Embryonic facial prominence (tissue), 1 donor: ENCODE data around the gene PSMC4.
A peak's percentile ranks its signal among the peaks of the same experiment; 100 is the strongest.
"Not testable (repeated sequence)": the region's sequence is repeated elsewhere in the genome, so short reads cannot be mapped to it uniquely, and the experiment has no call there.

ENCODE experiments used
- DNase-seq: peaks from one replicate; pipeline ENCODE4 v3.0.0-alpha.2; 2016; ENCODE audit errors: extremely low spot score

Gene PSMC4

GRCh38 chr19:39946532-39946931 is 24.4 kb upstream of the PSMC4 start:
- no peak for DNase-seq

DNA sequence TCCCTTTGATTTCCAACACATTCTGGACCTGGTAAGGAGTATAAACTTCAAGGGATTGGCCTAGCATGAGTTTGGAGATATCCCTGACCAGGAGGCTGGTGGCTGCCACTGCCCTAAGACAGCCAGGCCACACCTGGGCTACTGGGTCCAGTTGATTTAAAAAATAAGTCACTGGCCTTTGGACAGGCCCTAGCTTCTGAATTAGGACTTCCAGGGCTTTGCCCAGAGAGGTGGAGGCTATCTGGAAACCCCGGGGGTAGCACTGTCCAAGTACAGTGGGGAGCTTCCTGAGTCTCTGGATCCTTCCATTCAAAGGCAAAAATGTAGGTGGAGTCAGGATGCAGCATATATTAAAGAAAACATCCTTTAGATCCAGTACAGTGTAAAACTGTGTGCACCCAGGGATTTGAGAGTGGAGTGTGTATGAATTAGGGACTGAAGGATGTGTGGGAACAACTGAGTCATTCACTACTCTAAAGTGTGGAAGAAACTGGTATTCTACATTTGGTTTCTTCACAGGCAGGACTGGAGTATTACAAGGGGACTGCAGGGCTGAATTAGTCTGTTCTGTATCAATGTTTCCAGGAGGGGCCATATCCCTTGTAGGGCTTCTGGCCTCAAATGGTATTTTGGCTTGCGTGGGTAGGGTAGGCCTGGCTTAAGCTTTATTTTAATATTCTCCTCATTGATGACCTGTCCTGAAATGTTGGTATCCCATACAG is 21.8 kb upstream of the PSMC4 start:
- no peak for DNase-seq

DNA sequence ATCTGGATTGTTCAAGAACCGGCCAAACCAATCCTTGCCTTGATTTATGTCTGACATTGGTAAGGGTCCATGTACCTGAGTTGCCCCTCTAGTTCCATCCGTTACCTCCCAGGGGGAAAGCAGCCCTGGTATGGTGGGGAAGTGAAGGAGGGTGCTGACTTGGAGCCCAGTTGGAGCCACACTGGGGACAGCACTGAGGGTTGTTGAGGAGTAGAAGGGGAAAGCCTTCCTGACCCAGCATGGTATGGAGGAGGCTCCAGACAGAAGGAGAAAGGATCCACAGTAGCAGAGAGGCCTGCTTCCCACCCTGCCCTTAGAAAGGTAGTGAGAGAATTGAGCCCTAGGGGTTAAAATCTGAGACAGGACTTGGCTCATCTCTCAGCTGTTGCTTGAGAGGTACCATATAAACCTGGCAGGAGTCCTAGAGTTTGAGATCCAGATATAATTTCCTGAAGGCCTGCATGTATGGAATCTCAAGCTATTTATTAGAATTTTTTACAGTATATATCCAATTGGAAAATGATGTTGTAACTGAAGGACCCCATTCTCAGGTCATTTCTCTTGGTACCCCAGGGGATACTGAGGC is 19.8 kb upstream of the PSMC4 start:
- DNase-seq: no peak

DNA sequence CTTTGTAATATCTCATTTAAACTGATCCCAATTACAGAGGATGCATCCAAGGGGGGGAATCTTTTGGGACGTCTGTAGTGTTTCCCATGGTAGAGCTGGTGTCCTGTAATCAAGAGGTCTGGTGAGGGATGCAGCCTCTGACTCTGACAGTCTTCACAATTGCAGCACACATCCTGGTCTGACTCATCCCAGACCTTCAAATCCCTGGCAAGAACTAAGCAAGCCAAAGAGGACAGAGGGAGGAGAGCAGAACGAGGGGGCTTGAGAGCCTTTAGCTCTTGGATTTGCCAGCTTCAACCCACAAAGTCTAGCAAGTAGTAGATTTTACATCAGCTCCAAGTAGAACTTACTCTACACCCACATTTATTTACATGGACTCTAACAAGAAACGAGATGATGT is 19.3 kb upstream of the PSMC4 start:
- DNase-seq: no peak

DNA sequence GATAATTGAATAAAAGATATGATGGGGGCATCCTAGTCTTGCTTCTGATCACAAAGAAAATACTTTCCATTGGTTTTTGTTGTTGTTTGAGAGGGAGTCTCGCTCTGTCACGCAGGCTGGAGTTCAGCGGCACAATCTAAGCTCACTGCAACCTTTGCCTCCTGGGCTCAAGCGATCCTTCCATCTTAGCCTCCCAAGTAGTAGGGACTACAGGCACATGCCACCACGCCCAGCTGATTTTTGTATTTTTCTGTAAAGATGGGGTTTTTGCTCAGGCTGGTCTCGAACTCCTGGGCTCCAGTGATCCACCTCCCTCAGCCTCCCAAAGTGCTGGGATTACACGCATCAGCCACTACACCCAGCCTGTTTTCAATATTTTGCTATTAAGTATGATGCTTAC is 17.1 kb upstream of the PSMC4 start:
- DNase-seq: no peak

DNA sequence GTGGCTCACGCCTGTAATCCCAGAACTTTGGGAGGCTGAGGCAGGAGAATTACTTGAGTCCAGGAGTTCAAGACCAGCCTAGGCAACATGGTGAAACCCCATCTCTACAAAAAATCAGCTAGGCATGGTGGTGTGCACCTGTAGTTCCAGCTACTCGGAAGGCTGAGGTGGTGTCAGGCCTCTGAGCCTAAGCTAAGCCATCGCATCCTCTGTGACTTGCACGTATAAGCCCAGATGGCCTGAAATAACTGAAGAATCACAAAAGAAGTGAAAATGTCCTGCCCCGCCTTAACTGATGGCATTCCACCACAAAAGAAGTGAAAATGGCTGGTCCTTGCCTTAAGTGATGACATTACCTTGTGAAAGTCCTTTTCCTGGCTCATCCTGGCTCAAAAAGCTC is 13.1 kb upstream of the PSMC4 start:
- DNase-seq: not testable (repeated sequence)

DNA sequence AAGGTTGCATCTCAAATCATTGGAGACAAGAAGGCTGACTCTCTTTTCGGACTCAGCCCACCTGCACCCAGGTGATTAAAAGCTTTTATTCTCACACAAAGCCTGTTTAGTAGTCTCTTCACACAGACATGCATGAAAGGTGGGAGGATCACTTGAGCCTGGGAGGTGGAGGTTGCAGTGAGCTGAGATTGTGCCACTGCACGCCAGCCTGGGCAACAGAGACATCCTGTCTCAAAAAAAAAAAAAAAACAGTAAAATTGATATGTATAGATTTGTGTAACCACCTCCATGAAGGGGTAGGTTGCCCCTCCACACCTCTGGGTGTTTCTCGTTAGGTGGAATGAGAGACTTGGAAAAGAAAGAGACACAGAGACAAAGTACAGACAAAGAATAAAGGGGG is 12.0 kb upstream of the PSMC4 start:
- DNase-seq: not testable (repeated sequence)

DNA sequence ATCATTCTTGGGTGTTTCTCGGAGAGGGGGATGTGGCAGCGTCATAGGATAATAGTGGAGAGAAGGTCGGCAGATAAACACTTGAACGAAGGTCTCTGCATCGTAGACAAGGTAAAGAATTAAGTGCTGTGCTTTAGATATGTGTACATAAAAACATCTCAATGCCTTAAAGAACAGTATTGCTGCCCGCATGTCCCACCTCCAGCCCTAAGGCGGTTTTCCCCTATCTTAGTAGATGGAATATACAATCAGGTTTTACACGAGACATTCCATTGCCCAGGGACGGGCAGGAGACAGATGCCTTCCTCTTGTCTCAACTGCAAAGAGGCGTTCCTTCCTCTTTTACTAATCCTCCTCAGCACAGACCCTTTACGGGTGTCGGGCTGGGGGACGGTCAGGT is 11.6 kb upstream of the PSMC4 start:
- not testable (repeated sequence) for DNase-seq

DNA sequence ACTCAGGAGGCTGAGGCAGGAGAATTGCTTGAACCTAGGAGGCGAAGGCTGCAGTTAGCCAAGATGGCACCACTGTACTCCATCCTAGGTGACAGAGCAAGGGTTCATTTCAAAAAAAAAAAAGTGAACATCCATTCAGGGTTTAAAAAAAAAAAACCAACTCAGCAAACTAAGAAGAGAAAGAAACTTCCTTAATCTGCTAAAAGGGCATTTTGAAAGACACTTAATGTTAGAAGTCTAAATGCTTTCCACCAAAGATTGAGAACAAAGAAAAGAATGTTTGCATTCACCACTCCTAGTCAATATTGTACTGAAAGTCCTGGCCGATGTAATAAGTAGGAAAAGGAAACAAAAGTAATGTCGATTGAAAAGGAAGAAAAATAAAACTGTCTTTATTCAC is 7.1 kb upstream of the PSMC4 start:
- DNase-seq: no peak

GRCh38 chr19:39966617-39967016 is 4.3 kb upstream of the PSMC4 start:
- DNase-seq: no peak

DNA sequence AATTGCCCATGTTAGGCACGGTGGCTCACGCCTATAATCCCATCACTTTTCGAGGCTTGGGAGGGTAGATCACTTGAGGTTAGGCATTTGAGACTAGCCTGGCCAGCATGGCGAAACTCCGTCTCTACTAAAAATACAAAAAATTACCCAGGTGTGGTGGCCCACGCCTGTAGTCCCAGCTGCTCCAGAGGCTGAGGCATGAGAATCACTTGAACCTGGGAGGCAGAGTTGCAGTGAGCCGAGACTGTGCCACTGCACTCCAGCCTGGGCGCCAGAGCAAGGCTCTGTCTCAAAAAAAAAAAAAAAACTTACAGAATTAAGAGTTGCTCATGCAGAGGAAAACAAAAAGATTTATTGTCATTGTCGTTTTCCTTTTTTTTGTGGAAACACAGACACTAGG is 3.4 kb upstream of the PSMC4 start:
- no peak for DNase-seq

- no peak for DNase-seq
Observed at GRCh38 chr19:39968789-39969188, 2.2 kb upstream of the PSMC4 start.

DNA sequence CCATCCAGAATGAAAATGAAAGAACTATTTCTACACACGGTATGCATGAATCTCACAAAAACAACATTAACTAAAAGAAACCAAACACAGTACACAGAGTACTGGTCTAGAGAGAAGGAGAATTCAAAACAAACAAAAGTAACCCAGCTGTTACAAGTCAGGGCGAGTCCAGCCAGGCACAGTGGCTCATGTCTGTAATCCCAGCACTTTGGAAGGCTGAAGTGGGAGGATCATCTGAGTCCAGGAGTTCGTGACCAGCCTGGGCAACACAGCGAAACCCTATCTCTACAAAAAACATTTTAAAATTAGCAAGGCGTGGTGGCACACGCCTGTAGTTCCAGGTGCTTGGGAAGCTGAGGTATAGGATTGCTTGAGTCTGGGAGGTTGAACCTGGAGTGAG is 1.7 kb upstream of the PSMC4 start:
- no peak for DNase-seq

- DNase-seq: no peak
Observed at GRCh38 chr19:39969681-39970424, 1.1 kb upstream of the PSMC4 start.

GRCh38 chr19:39970425-39970674 is 615 bp upstream of the PSMC4 start:
- DNase-seq: peak; percentile 7

GRCh38 chr19:39971380-39972035 is 543 bp downstream of the PSMC4 start:
- no peak for DNase-seq

DNA sequence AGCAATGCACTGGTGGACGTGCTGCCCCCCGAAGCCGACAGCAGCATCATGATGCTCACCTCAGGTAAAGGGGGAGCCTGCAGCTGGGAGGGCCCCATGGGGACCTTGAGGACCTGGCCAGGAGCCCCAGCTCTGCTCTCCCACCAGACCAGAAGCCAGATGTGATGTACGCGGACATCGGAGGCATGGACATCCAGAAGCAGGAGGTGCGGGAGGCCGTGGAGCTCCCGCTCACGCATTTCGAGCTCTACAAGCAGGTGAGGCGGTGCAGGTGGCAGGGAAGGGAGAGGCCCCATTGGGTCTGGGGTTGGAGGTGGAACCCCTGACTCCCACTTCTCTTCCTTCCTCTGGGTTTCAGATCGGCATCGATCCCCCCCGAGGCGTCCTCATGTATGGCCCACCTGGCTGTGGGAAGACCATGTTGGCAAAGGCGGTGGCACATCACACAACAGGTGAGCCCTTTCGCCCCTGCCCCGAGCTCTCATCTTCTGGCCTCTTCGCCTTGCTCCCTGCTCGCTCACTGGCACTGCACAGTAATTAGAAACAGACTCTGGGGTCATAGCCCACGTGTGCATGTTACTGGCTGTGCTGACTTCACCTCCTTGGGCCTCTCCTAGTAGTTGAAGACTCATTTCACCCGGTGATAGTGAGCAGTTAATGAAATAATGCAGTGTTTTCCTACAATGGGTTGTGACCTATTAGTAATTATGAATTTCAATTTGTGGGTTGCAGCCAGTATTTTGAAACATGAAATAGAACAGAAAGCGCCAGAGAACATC is 3.6 kb downstream of the PSMC4 start:
- DNase-seq: no peak

GRCh38 chr19:39982883-39983282 is 11.9 kb downstream of the PSMC4 start:
- DNase-seq: no peak

DNA sequence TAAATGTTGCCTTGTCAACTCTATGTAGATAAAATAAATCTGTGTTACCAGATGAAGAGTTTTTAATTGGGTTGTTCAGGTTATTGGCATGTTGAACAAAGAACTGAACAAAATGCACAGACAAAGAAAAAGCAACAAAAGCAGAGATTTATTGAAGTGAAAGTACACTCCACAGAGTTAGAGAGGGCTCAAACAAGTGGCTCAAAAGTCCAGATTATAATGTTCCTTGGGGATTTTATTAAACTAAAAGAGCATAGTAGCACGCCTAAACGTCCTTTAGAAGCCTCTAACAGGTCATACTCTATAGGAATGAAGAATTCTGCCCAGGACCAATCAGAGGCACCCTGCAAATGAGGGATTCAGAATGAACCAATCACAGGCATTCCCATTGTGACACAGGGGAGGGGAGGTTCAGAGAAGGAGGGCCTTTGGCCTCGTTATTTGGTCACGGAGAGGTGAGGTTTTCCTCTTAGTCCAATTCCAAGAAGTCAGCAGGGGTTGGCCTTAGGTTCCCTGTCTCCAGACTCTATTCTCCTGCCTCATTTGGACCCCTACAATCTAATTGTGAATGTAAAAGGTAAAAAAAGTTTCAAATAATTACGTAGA is 12.8 kb downstream of the PSMC4 start:
- DNase-seq: no peak

DNA sequence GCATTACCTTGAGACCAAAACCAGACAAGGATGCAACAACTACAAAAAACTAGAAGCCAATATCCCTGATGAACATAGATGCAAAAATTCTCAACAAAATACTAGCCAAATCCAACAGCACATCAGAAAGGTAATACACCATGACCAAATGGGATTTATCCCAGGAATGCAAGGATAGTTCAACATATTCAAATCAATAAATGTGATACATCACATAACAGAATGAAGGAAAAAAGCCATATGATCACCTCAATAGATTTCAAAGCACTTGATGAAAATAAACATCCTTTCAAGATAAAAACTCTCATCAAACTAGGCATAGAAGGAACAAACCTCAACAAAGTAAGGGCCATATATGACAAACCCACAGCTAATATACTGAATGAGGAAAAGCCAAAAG is 15.7 kb downstream of the PSMC4 start:
- no peak for DNase-seq

- no peak for DNase-seq
Observed at GRCh38 chr19:39987167-39987566, 16.2 kb downstream of the PSMC4 start.

- no peak for DNase-seq
Observed at GRCh38 chr19:39987596-39987995, 16.6 kb downstream of the PSMC4 start.
